Measurements from ENCODE around the gene DDAH2.

DDAH2 gene

DNA sequence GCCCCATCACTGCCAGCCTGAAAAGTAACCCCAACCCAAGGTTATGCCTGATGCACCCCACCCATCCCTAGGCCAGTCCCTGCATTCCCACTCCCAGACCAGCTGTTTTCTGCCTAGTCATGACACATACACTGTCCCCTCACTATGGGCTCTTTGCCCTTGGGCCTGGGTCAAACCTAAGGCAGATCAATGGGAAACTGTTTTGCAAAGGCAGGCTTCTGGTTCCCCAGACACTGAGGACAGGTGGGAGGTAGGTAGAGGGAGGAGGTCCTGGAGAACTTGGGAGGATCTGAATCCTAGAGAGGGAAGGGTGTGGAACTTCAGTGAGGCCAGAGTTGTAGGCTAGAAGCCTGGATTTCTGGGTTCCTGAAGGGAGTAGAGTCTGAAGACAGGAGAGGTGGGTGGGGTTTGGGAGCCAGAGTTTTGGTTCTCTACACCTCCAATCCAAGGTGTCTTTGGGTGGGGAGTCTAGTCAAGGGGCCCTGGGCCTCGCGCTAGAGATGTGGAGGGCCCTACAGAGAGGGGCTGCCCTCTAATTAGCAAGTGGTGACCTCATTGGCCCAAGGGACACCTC lies 5.2 kb upstream of the DDAH2 start:
- no peak for TF ChIP-seq ZBTB7A (IDR thresholded peaks at IDR 0.05; ENCODE audit: low read depth)
- TF ChIP-seq NFIC (IDR thresholded peaks at IDR 0.05): no peak
- TF ChIP-seq CEBPB (IDR thresholded peaks at IDR 0.05): no peak
- no peak for TF ChIP-seq RAD21 (IDR thresholded peaks at IDR 0.05; ENCODE audit: low read depth)
- no peak for TF ChIP-seq CREB1 (IDR thresholded peaks at IDR 0.05; ENCODE audit: low read depth)
- no peak; the same call in 1 of the 2 replicates for TF ChIP-seq TAF1 (IDR thresholded peaks at IDR 0.05; ENCODE audit: low read depth)
- TF ChIP-seq TCF12 (IDR thresholded peaks at IDR 0.05; ENCODE audit: low read depth): no peak
- TF ChIP-seq EP300 (IDR thresholded peaks at IDR 0.05; ENCODE audit: borderline replicate concordance): no peak
- no peak for TF ChIP-seq FOXM1 (IDR thresholded peaks at IDR 0.05; ENCODE audit: borderline replicate concordance, low read depth)
- TF ChIP-seq, protein P1, sequence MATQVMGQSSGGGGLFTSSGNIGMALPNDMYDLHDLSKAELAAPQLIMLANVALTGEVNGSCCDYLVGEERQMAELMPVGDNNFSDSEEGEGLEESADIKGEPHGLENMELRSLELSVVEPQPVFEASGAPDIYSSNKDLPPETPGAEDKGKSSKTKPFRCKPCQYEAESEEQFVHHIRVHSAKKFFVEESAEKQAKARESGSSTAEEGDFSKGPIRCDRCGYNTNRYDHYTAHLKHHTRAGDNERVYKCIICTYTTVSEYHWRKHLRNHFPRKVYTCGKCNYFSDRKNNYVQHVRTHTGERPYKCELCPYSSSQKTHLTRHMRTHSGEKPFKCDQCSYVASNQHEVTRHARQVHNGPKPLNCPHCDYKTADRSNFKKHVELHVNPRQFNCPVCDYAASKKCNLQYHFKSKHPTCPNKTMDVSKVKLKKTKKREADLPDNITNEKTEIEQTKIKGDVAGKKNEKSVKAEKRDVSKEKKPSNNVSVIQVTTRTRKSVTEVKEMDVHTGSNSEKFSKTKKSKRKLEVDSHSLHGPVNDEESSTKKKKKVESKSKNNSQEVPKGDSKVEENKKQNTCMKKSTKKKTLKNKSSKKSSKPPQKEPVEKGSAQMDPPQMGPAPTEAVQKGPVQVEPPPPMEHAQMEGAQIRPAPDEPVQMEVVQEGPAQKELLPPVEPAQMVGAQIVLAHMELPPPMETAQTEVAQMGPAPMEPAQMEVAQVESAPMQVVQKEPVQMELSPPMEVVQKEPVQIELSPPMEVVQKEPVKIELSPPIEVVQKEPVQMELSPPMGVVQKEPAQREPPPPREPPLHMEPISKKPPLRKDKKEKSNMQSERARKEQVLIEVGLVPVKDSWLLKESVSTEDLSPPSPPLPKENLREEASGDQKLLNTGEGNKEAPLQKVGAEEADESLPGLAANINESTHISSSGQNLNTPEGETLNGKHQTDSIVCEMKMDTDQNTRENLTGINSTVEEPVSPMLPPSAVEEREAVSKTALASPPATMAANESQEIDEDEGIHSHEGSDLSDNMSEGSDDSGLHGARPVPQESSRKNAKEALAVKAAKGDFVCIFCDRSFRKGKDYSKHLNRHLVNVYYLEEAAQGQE (IDR thresholded peaks at IDR 0.05; ENCODE audit: low read depth): no peak
- TF ChIP-seq, protein P2, sequence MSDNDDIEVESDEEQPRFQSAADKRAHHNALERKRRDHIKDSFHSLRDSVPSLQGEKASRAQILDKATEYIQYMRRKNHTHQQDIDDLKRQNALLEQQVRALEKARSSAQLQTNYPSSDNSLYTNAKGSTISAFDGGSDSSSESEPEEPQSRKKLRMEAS (IDR thresholded peaks at IDR 0.05): no peak
- TF ChIP-seq EGR1 (IDR thresholded peaks at IDR 0.05): no peak
- no peak for TF ChIP-seq TEAD4 (IDR thresholded peaks at IDR 0.05)
- TF ChIP-seq, protein P3, sequence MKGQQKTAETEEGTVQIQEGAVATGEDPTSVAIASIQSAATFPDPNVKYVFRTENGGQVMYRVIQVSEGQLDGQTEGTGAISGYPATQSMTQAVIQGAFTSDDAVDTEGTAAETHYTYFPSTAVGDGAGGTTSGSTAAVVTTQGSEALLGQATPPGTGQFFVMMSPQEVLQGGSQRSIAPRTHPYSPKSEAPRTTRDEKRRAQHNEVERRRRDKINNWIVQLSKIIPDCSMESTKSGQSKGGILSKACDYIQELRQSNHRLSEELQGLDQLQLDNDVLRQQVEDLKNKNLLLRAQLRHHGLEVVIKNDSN (IDR thresholded peaks at IDR 0.05): no peak
- TF ChIP-seq YY1 (IDR thresholded peaks at IDR 0.05; ENCODE audit: low read depth): no peak

DNA sequence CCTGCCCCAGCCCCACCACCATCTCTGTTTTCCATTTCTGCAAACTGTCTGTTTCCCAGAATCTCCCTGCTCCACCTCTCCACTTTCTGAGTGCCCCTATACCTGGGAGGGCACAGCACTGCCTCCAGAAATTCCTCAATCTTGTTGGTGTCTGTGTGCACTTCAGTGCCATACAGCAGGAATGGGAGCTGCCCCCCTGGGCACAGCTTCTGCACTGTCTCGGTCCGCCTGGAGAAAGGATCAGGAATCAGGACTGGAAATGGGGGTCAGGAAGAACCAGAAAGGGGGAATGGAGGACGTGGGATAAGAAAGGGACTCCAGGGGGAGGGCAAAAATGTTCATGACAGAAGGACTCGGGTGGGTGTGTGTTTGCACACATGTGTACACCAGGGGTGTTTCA lies 4.6 kb upstream of the DDAH2 start:
- no peak for TF ChIP-seq YY1 (IDR thresholded peaks at IDR 0.05; ENCODE audit: low read depth)
- TF ChIP-seq, protein P2 (IDR thresholded peaks at IDR 0.05): no peak
- no peak for TF ChIP-seq ZBTB7A (IDR thresholded peaks at IDR 0.05; ENCODE audit: low read depth)
- no peak for TF ChIP-seq FOXM1 (IDR thresholded peaks at IDR 0.05; ENCODE audit: borderline replicate concordance, low read depth)
- no peak for TF ChIP-seq TCF12 (IDR thresholded peaks at IDR 0.05; ENCODE audit: low read depth)
- no peak for TF ChIP-seq EP300 (IDR thresholded peaks at IDR 0.05; ENCODE audit: borderline replicate concordance)
- TF ChIP-seq, protein P1 (IDR thresholded peaks at IDR 0.05; ENCODE audit: low read depth): no peak
- TF ChIP-seq, protein P3 (IDR thresholded peaks at IDR 0.05): no peak
- TF ChIP-seq CREB1 (IDR thresholded peaks at IDR 0.05; ENCODE audit: low read depth): no peak
- no peak for TF ChIP-seq TEAD4 (IDR thresholded peaks at IDR 0.05)
- no peak for TF ChIP-seq TAF1 (IDR thresholded peaks at IDR 0.05; ENCODE audit: low read depth)
- TF ChIP-seq NFIC (IDR thresholded peaks at IDR 0.05): no peak
- TF ChIP-seq EGR1 (IDR thresholded peaks at IDR 0.05): no peak
- no peak for TF ChIP-seq CEBPB (IDR thresholded peaks at IDR 0.05)
- no peak for TF ChIP-seq RAD21 (IDR thresholded peaks at IDR 0.05; ENCODE audit: low read depth)

DNA sequence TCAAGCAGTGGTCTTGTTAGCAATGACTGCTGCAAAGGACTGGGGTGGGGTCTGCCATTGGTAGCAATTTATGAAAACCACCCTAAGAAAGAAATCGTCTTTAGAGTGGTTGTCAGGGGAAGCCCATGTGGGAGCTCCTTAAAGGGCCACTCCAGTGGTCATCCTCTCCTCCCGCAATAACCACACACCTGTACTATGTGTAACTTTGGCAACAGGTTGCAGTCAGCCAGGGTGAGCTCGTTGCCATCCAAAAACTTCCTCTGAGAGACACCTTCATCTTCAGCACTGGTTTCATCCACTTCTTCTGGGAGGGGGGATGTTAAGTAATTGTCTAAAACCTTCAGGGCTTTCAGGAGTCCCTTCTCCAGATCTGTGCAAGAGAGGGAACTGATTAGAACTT lies 2.9 kb upstream of the DDAH2 start:
- TF ChIP-seq EGR1 (IDR thresholded peaks at IDR 0.05) (no peak), CREB1 (IDR thresholded peaks at IDR 0.05; ENCODE audit: low read depth) (no peak), TCF12 (IDR thresholded peaks at IDR 0.05; ENCODE audit: low read depth) (no peak), YY1 (IDR thresholded peaks at IDR 0.05; ENCODE audit: low read depth) (no peak)

DNA sequence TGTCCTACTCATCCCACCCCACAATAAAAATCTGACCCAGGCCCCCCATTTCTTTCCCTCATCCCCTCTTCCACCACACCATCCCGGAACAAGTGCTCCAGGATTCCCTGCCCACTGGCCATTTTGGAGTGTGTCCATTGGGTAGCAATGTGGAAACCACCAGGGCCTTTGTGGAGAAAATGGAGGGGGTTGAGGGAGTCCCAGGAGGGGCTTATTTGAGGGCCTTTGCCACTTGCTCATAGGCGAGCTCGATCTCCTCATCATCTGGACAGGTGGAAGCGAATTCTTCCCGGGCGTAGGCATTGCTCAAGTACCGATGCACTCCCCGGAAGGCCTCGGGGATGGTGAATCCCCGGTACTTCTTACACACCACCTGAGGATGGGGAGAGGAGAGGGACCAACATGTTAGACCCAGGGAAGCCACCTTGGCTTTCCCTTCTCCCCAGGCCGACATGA lies 1.6 kb upstream of the DDAH2 start:
- TF ChIP-seq TAF1 (IDR thresholded peaks at IDR 0.05; ENCODE audit: low read depth) (no peak), CREB1 (IDR thresholded peaks at IDR 0.05; ENCODE audit: low read depth) (no peak), RAD21 (IDR thresholded peaks at IDR 0.05; ENCODE audit: low read depth) (no peak), CEBPB (IDR thresholded peaks at IDR 0.05) (no peak), TCF12 (IDR thresholded peaks at IDR 0.05; ENCODE audit: low read depth) (no peak), EP300 (IDR thresholded peaks at IDR 0.05; ENCODE audit: borderline replicate concordance) (no peak), TEAD4 (IDR thresholded peaks at IDR 0.05) (no peak)
- TF ChIP-seq, protein P1 (IDR thresholded peaks at IDR 0.05; ENCODE audit: low read depth): no peak
- TF ChIP-seq, protein P3 (IDR thresholded peaks at IDR 0.05): no peak
- TF ChIP-seq, protein P2 (IDR thresholded peaks at IDR 0.05): no peak

All from Ishikawa (cell line).